Measurements from ENCODE around the gene NUDT16L1. TPM values are rescaled to one million over a fixed set of nuclear protein-coding genes. Genes with fewer than 3 reads are reported as not detected.

NUDT16L1 gene
- total and polyA plus RNA-seq, 5 donors: 30.5 to 62.3 (median 46.6) TPM

GRCh38 chr16:4697848-4698291 lies 4.5 kb downstream of the NUDT16L1 start:
- ATAC-seq: no peak
- Histone ChIP-seq H3K4me3 (ENCODE audit: low read length) (no peak overlapping the region), H3K27ac (ENCODE audit: low read length) (no peak overlapping the region), H3K27me3 (ENCODE audit: control insufficient read depth, insufficient read depth) (no peaks in the 10 kb centered on the region), H3K9me3 (ENCODE audit: control insufficient read depth, low read length) (no peaks in the 10 kb centered on the region), H3K4me1 (ENCODE audit: control insufficient read depth, insufficient read depth, low read length) (peaks cover 7% of the 10 kb centered on the region)
- 82% methylated on average over 9 of the region's 9 CpGs for WGBS
- intact Hi-C loops (cut with DNase I): loop anchor here in 1 of 4 donors (10.0 kb wide), 1 partner anchor 257 kb away; the partner anchor contains the start of gene SEC14L5
- peak; percentile 17 to 53 (median 53) for DNase-seq

GRCh38 chr16:4698321-4699045 lies 5.1 kb downstream of the NUDT16L1 start:
- Histone ChIP-seq H3K9me3 (ENCODE audit: control insufficient read depth, low read length) (no peaks in the 10 kb centered on the region), H3K27me3 (ENCODE audit: control insufficient read depth, insufficient read depth) (no peaks in the 10 kb centered on the region), H3K27ac (ENCODE audit: low read length) (no peak overlapping the region), H3K4me1 (ENCODE audit: control insufficient read depth, insufficient read depth, low read length) (peaks cover 7% of the 10 kb centered on the region), H3K4me3 (ENCODE audit: low read length) (no peak overlapping the region)
- ATAC-seq (no peak), DNase-seq (peak; percentile 19 to 64 (median 62))
- WGBS: 91% methylated on average over 36 of the region's 36 CpGs
- intact Hi-C loops (cut with DNase I): loop anchor here in 1 of 4 donors (10.0 kb wide), 1 partner anchor 256 kb away; the partner anchor contains the start of gene SEC14L5

- H3K27me3 ChIP-seq (ENCODE audit: control insufficient read depth, insufficient read depth): no peaks in the 10 kb centered on the region
- no peak overlapping the region for H3K4me3 ChIP-seq (ENCODE audit: low read length)
- DNase-seq (no peak), ATAC-seq (no peak)
- H3K9me3 ChIP-seq (ENCODE audit: control insufficient read depth, low read length): no peaks in the 10 kb centered on the region
- 87% methylated on average over 19 of the region's 19 CpGs for WGBS
- intact Hi-C loops (cut with DNase I): loop anchor here in 1 of 4 donors (10.0 kb wide), 1 partner anchor 256 kb away; the partner anchor contains the start of gene SEC14L5
- no peak overlapping the region for H3K27ac ChIP-seq (ENCODE audit: low read length)
- H3K4me1 ChIP-seq (ENCODE audit: control insufficient read depth, insufficient read depth, low read length): peaks cover 7% of the 10 kb centered on the region
Observed at GRCh38 chr16:4699046-4699556, 5.7 kb downstream of the NUDT16L1 start.

GRCh38 chr16:4700380-4700996 lies 7.1 kb downstream of the NUDT16L1 start:
- H3K4me3 ChIP-seq (ENCODE audit: low read length): no peak overlapping the region
- peaks cover 3% of the 10 kb centered on the region for H3K4me1 ChIP-seq (ENCODE audit: control insufficient read depth, insufficient read depth, low read length)
- no peaks in the 10 kb centered on the region for H3K27me3 ChIP-seq (ENCODE audit: control insufficient read depth, insufficient read depth)
- H3K9me3 ChIP-seq (ENCODE audit: control insufficient read depth, low read length): no peaks in the 10 kb centered on the region
- no peak overlapping the region for H3K27ac ChIP-seq (ENCODE audit: low read length)
- intact Hi-C loops (cut with DNase I): no loop called here
- no peak for DNase-seq
- ATAC-seq: no peak
- 95% methylated on average over 13 of the region's 13 CpGs for WGBS

- no peaks in the 10 kb centered on the region for H3K4me1 ChIP-seq (ENCODE audit: control insufficient read depth, insufficient read depth, low read length)
- intact Hi-C loops (cut with DNase I): no loop called here
- 87% methylated on average over 33 of the region's 33 CpGs for WGBS
- H3K27ac ChIP-seq (ENCODE audit: low read length): no peak overlapping the region
- no peaks in the 10 kb centered on the region for H3K9me3 ChIP-seq (ENCODE audit: control insufficient read depth, low read length)
- no peaks in the 10 kb centered on the region for H3K27me3 ChIP-seq (ENCODE audit: control insufficient read depth, insufficient read depth)
- H3K4me3 ChIP-seq (ENCODE audit: low read length): no peak overlapping the region
- peak in 1 of 2 donors; percentile 32 for ATAC-seq
- peak in 2 of 3 donors; percentile 31 to 42 for DNase-seq
Observed at GRCh38 chr16:4700997-4701743, 7.8 kb downstream of the NUDT16L1 start.

- Histone ChIP-seq H3K27ac (ENCODE audit: low read length) (no peak overlapping the region), H3K4me1 (ENCODE audit: control insufficient read depth, insufficient read depth, low read length) (no peaks in the 10 kb centered on the region), H3K4me3 (ENCODE audit: low read length) (no peak overlapping the region), H3K9me3 (ENCODE audit: control insufficient read depth, low read length) (no peaks in the 10 kb centered on the region), H3K27me3 (ENCODE audit: control insufficient read depth, insufficient read depth) (no peaks in the 10 kb centered on the region)
- intact Hi-C loops (cut with DNase I): no loop called here
- WGBS: 93% methylated on average over 17 of the region's 17 CpGs
- ATAC-seq (no peak), DNase-seq (no peak)
Observed at GRCh38 chr16:4701791-4702465, 8.6 kb downstream of the NUDT16L1 start.

- intact Hi-C loops (cut with DNase I): no loop called here
- no peaks in the 10 kb centered on the region for H3K9me3 ChIP-seq (ENCODE audit: control insufficient read depth, low read length)
- WGBS: 87% methylated on average over 7 of the region's 7 CpGs
- H3K4me1 ChIP-seq (ENCODE audit: control insufficient read depth, insufficient read depth, low read length): no peaks in the 10 kb centered on the region
- ATAC-seq (no peak), DNase-seq (no peak)
- no peak overlapping the region for H3K4me3 ChIP-seq (ENCODE audit: low read length)
- H3K27ac ChIP-seq (ENCODE audit: low read length): no peak overlapping the region
- no peaks in the 10 kb centered on the region for H3K27me3 ChIP-seq (ENCODE audit: control insufficient read depth, insufficient read depth)
Observed at GRCh38 chr16:4702466-4702808, 9.1 kb downstream of the NUDT16L1 start.

GRCh38 chr16:4703906-4704305 lies 10.5 kb downstream of the NUDT16L1 start:
- no peaks in the 10 kb centered on the region for H3K27me3 ChIP-seq (ENCODE audit: control insufficient read depth, insufficient read depth)
- ATAC-seq: no peak
- no peaks in the 10 kb centered on the region for H3K4me1 ChIP-seq (ENCODE audit: control insufficient read depth, insufficient read depth, low read length)
- H3K27ac ChIP-seq (ENCODE audit: low read length): no peak overlapping the region
- 86% methylated on average over 7 of the region's 7 CpGs for WGBS
- no peak for DNase-seq
- intact Hi-C loops (cut with DNase I): no loop called here
- H3K9me3 ChIP-seq (ENCODE audit: control insufficient read depth, low read length): no peaks in the 10 kb centered on the region
- no peak overlapping the region for H3K4me3 ChIP-seq (ENCODE audit: low read length)

- no peak overlapping the region for H3K4me3 ChIP-seq (ENCODE audit: low read length)
- 88% methylated on average over 8 of the region's 8 CpGs for WGBS
- ATAC-seq (no peak), DNase-seq (no peak)
- H3K4me1 ChIP-seq (ENCODE audit: control insufficient read depth, insufficient read depth, low read length): no peaks in the 10 kb centered on the region
- no peak overlapping the region for H3K27ac ChIP-seq (ENCODE audit: low read length)
- intact Hi-C loops (cut with DNase I): no loop called here
- no peaks in the 10 kb centered on the region for H3K27me3 ChIP-seq (ENCODE audit: control insufficient read depth, insufficient read depth)
- H3K9me3 ChIP-seq (ENCODE audit: control insufficient read depth, low read length): no peaks in the 10 kb centered on the region
Observed at GRCh38 chr16:4704491-4704890, 11.1 kb downstream of the NUDT16L1 start.

- no peaks in the 10 kb centered on the region for H3K9me3 ChIP-seq (ENCODE audit: control insufficient read depth, low read length)
- no peaks in the 10 kb centered on the region for H3K4me1 ChIP-seq (ENCODE audit: control insufficient read depth, insufficient read depth, low read length)
- no peak overlapping the region for H3K27ac ChIP-seq (ENCODE audit: low read length)
- 95% methylated on average over 14 of the region's 14 CpGs for WGBS
- no peak for ATAC-seq
- H3K27me3 ChIP-seq (ENCODE audit: control insufficient read depth, insufficient read depth): no peaks in the 10 kb centered on the region
- intact Hi-C loops (cut with DNase I): no loop called here
- no peak overlapping the region for H3K4me3 ChIP-seq (ENCODE audit: low read length)
- no peak for DNase-seq
Observed at GRCh38 chr16:4704913-4705312, 11.6 kb downstream of the NUDT16L1 start.

Data from right cardiac atrium (tissue), 5 donors.